ENCODE measurements around the gene NPAS3. TPM values are rescaled to one million over a fixed set of nuclear protein-coding genes. Genes with fewer than 3 reads are reported as not detected.

NPAS3 gene
- total RNA-seq, 4 donors from 2014 or later = 0.51 to 15.2 (median 6.6) TPM

- peaks cover 0 to 3% of the 10 kb centered on the region in 2 donors for H3K9me3 ChIP-seq
- intact Hi-C loops (cut with DNase I; ENCODE audit: low total_unique reads) = no loop called here
- TF ChIP-seq, protein P1, sequence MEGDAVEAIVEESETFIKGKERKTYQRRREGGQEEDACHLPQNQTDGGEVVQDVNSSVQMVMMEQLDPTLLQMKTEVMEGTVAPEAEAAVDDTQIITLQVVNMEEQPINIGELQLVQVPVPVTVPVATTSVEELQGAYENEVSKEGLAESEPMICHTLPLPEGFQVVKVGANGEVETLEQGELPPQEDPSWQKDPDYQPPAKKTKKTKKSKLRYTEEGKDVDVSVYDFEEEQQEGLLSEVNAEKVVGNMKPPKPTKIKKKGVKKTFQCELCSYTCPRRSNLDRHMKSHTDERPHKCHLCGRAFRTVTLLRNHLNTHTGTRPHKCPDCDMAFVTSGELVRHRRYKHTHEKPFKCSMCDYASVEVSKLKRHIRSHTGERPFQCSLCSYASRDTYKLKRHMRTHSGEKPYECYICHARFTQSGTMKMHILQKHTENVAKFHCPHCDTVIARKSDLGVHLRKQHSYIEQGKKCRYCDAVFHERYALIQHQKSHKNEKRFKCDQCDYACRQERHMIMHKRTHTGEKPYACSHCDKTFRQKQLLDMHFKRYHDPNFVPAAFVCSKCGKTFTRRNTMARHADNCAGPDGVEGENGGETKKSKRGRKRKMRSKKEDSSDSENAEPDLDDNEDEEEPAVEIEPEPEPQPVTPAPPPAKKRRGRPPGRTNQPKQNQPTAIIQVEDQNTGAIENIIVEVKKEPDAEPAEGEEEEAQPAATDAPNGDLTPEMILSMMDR (IDR thresholded peaks at IDR 0.05) = no peak
- TF ChIP-seq POLR2A (IDR thresholded peaks at IDR 0.05) = no peak
- H3K27me3 ChIP-seq = no peaks in the 10 kb centered on the region
- no peak overlapping the region for H3K4me3 ChIP-seq
- H3K27ac ChIP-seq = no peak overlapping the region
- no peaks in the 10 kb centered on the region for H3K4me1 ChIP-seq
- no peak for DNase-seq
- H3K36me3 ChIP-seq = no peaks in the 10 kb centered on the region
Measured at GRCh38 chr14:33669111-33669510, 730.4 kb downstream of the NPAS3 start.

DNA sequence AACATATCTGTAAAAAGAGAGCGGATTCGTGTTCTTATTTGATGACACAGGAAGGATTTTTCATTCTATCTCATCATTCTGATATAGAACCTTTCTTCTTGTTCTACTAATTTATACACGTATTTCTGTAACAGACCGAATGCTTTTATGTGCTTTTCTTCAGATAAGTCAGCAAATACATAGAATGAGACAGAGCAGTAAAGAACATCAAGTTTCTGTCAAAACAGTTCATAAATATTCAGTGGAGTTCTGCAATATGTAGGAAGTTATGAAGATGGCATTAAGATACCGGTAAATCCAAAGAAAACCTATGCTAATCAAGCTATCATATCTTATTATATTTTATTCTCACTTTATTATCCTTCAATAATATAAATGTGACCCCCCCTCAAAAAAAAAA, 731.6 kb downstream of the NPAS3 start:
- no peak for TF ChIP-seq POLR2A (IDR thresholded peaks at IDR 0.05)
- TF ChIP-seq, protein P1 (IDR thresholded peaks at IDR 0.05) = no peak
- no peak overlapping the region for H3K27ac ChIP-seq
- H3K36me3 ChIP-seq = no peaks in the 10 kb centered on the region
- H3K4me3 ChIP-seq = no peak overlapping the region
- intact Hi-C loops (cut with DNase I; ENCODE audit: low total_unique reads) = no loop called here
- no peaks in the 10 kb centered on the region for H3K9me3 ChIP-seq
- no peaks in the 10 kb centered on the region for H3K4me1 ChIP-seq
- no peaks in the 10 kb centered on the region for H3K27me3 ChIP-seq
- no peak for DNase-seq

GRCh38 chr14:33671556-33671955, 732.9 kb downstream of the NPAS3 start:
- H3K4me3 ChIP-seq = no peak overlapping the region
- no peak overlapping the region for H3K27ac ChIP-seq
- no peaks in the 10 kb centered on the region for H3K36me3 ChIP-seq
- no peaks in the 10 kb centered on the region for H3K9me3 ChIP-seq
- intact Hi-C loops (cut with DNase I; ENCODE audit: low total_unique reads) = no loop called here
- TF ChIP-seq, protein P1 (IDR thresholded peaks at IDR 0.05) = no peak
- TF ChIP-seq POLR2A (IDR thresholded peaks at IDR 0.05) = no peak
- no peaks in the 10 kb centered on the region for H3K4me1 ChIP-seq
- no peaks in the 10 kb centered on the region for H3K27me3 ChIP-seq
- DNase-seq = no peak

- H3K4me1 ChIP-seq = no peaks in the 10 kb centered on the region
- intact Hi-C loops (cut with DNase I; ENCODE audit: low total_unique reads) = no loop called here
- TF ChIP-seq, protein P1 (IDR thresholded peaks at IDR 0.05) = no peak
- TF ChIP-seq POLR2A (IDR thresholded peaks at IDR 0.05) = no peak
- H3K9me3 ChIP-seq = no peaks in the 10 kb centered on the region
- no peaks in the 10 kb centered on the region for H3K36me3 ChIP-seq
- DNase-seq = no peak
- no peaks in the 10 kb centered on the region for H3K27me3 ChIP-seq
- H3K27ac ChIP-seq = no peak overlapping the region
- no peak overlapping the region for H3K4me3 ChIP-seq
Measured at GRCh38 chr14:33674927-33675326, 736.2 kb downstream of the NPAS3 start.

DNA sequence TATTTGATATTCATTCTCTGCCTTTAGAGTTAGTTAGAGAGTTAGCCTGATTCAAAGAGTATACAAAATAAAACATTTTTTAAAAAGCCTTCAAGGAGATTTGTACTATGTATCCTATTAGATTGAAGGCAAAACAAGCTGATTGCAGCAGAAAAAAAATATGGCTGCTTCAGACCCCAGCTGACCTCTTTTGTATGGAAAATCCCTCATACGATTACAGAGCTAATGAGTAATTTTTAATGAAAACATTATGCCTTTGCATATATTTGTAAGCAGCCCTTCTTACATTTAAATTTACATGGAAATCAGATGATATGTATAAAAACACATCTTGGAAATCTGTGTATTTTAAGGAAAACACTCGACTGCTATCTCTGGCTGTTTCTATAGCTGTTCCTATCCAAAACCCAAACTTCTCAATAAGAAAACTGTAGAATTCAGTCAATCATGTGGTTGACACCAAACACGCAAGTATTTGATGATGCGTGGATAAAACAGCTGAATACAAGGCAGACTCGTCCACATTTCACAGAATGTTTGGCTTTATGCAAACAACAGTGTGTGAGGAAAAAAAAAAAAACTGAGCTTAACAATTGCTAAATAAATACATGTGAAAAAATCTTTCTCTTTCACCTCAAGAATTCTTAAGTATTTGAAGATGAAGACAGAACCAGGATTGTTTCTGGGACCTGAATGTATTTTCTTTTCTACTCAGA, 736.9 kb downstream of the NPAS3 start:
- Histone ChIP-seq H3K4me1 (no peaks in the 10 kb centered on the region), H3K27me3 (no peaks in the 10 kb centered on the region), H3K9me3 (no peaks in the 10 kb centered on the region), H3K36me3 (no peaks in the 10 kb centered on the region), H3K4me3 (no peak overlapping the region), H3K27ac (no peak overlapping the region)
- DNase-seq = no peak
- intact Hi-C loops (cut with DNase I; ENCODE audit: low total_unique reads) = no loop called here
- TF ChIP-seq, protein P1 (IDR thresholded peaks at IDR 0.05) = no peak
- TF ChIP-seq POLR2A (IDR thresholded peaks at IDR 0.05) = no peak

Measured in uterus (tissue), 4 donors.